Mesenchymal stem cell (in vitro differentiated cells and primary cell): ENCODE measurements around the gene ADRB2.
A peak's percentile ranks its signal among the peaks of the same experiment; 100 is the strongest.

Source experiments
- DNase-seq: peaks from one replicate; pipeline ENCODE4 v3.0.0-alpha.2; 2013
- H2AFZ ChIP-seq: one replicate; pipeline ENCODE4 v1.6.1; 2013; ENCODE audit warnings: low read depth, mild to moderate bottlenecking, control low read depth, inconsistent platforms, low read length, moderate library complexity
- H2AK5ac ChIP-seq: 2 replicates; pipeline ENCODE4 v1.6.1; 2013; ENCODE audit warnings: low read length, moderate library complexity, mild to moderate bottlenecking, inconsistent platforms; ENCODE audit not compliant: severe bottlenecking
- H2BK120ac ChIP-seq: one replicate; pipeline ENCODE4 v1.6.1; 2013; ENCODE audit warnings: low read depth, mild to moderate bottlenecking, inconsistent platforms, low read length, moderate library complexity
- H2BK12ac ChIP-seq, 2 experiments: one replicate each; pipeline ENCODE4 v1.6.1; 2013; ENCODE audit warnings: inconsistent platforms in 2 of 2, low read length in 2 of 2, mild to moderate bottlenecking in 2 of 2, moderate library complexity in 2 of 2, control low read depth in 1 of 2
- H2BK15ac ChIP-seq: one replicate; pipeline ENCODE4 v1.6.1; 2013; ENCODE audit warnings: mild to moderate bottlenecking, low read depth, inconsistent platforms; ENCODE audit not compliant: poor library complexity, severe bottlenecking
- H2BK5ac ChIP-seq: 2 replicates; pipeline ENCODE4 v1.6.1; 2013; ENCODE audit warnings: low read depth, mild to moderate bottlenecking, low read length, control low read depth, inconsistent platforms; ENCODE audit not compliant: poor library complexity, severe bottlenecking
- H3K14ac ChIP-seq, 2 experiments: one replicate each; pipeline ENCODE4 v1.6.1; 2013; ENCODE audit warnings: inconsistent platforms in 2 of 2, low read length in 2 of 2, control low read depth in 1 of 2, mild to moderate bottlenecking in 1 of 2, moderate library complexity in 1 of 2
- H3K18ac ChIP-seq, 2 experiments: one replicate each; pipeline ENCODE4 v1.6.1; 2013; ENCODE audit warnings: inconsistent platforms in 2 of 2, low read length in 2 of 2, control low read depth in 1 of 2, low read depth in 1 of 2, mild to moderate bottlenecking in 1 of 2
- H3K23ac ChIP-seq, 2 experiments: one replicate each; pipeline ENCODE4 v1.6.1; 2013; ENCODE audit warnings: inconsistent platforms in 2 of 2, low read length in 2 of 2, mild to moderate bottlenecking in 2 of 2, moderate library complexity in 2 of 2, control low read depth in 1 of 2
- H3K27ac ChIP-seq: 2 replicates; pipeline ENCODE4 v1.5.1; 2013; ENCODE audit warnings: mild to moderate bottlenecking, moderate library complexity, low read length, control low read depth, inconsistent platforms; ENCODE audit not compliant: poor library complexity, severe bottlenecking
- H3K27me3 ChIP-seq, 2 experiments: 2 replicates each; pipeline versions ENCODE4 v1.6.1 to v1.7.0; 2013; ENCODE audit warnings: low read length in 2 of 2, mild to moderate bottlenecking in 2 of 2, moderate library complexity in 2 of 2, control low read depth in 1 of 2, inconsistent platforms in 1 of 2; ENCODE audit not compliant: control insufficient read depth in 1 of 2, insufficient read depth in 1 of 2
- H3K36me3 ChIP-seq, 2 experiments: 2 replicates each; pipeline versions ENCODE4 v1.6.1 to v1.7.0; 2013; ENCODE audit warnings: low read length in 2 of 2, control low read depth in 1 of 2, inconsistent platforms in 1 of 2, low read depth in 1 of 2, mild to moderate bottlenecking in 1 of 2; ENCODE audit not compliant: insufficient read depth in 2 of 2, control insufficient read depth in 1 of 2
- H3K4ac ChIP-seq, 2 experiments: one replicate each; pipeline ENCODE4 v1.6.1; 2013; ENCODE audit warnings: inconsistent platforms in 2 of 2, low read length in 2 of 2, mild to moderate bottlenecking in 2 of 2, moderate library complexity in 2 of 2, control low read depth in 1 of 2, low read depth in 1 of 2
- H3K4me1 ChIP-seq: 2 replicates; pipeline ENCODE4 v1.6.1; 2013; ENCODE audit warnings: low read depth, low read length, control low read depth; ENCODE audit not compliant: control insufficient read depth, insufficient read depth
- H3K4me2 ChIP-seq: 2 replicates; pipeline ENCODE4 v1.6.1; 2013; ENCODE audit warnings: low read length, mild to moderate bottlenecking, inconsistent platforms; ENCODE audit not compliant: poor library complexity, severe bottlenecking
- H3K4me3 ChIP-seq, 2 experiments: 2 replicates each; pipeline versions ENCODE4 v1.5.1 to v1.7.0; 2013; ENCODE audit warnings: low read length in 2 of 2, mild to moderate bottlenecking in 2 of 2, control low read depth in 1 of 2, low read depth in 1 of 2; ENCODE audit not compliant: insufficient read depth in 1 of 2
- H3K79me1 ChIP-seq: replicated peaks from 2 replicates; pipeline ENCODE4 v1.6.1; 2013; ENCODE audit warnings: mild to moderate bottlenecking, control low read depth, low read length, inconsistent platforms; ENCODE audit not compliant: poor library complexity, severe bottlenecking
- H3K9ac ChIP-seq: 2 replicates; pipeline ENCODE4 v1.7.0; 2013; ENCODE audit warnings: mild to moderate bottlenecking, low read length, moderate library complexity
- H3K9me3 ChIP-seq: 2 replicates; pipeline ENCODE4 v1.7.0; 2013; ENCODE audit warnings: mild to moderate bottlenecking, low read length; ENCODE audit not compliant: control insufficient read depth
- H4K8ac ChIP-seq: one replicate; pipeline ENCODE4 v1.6.1; 2013; ENCODE audit warnings: inconsistent platforms, mild to moderate bottlenecking, low read length, moderate library complexity
- H4K91ac ChIP-seq: one replicate; pipeline ENCODE4 v1.6.1; 2013; ENCODE audit warnings: mild to moderate bottlenecking, low read length, inconsistent platforms
- WGBS: methylation state at CpG from one replicate; pipeline ENCODE4 v1.1.7; 2013; ENCODE audit warnings: mixed read lengths; 5-methylcytosine and 5-hydroxymethylcytosine counted together

Gene ADRB2

GRCh38 chr5:148860599-148860998, 34.2 kb downstream of the ADRB2 start:
- no peak overlapping the region for H2BK5ac ChIP-seq
- no peak overlapping the region for H3K4me3 ChIP-seq

DNA sequence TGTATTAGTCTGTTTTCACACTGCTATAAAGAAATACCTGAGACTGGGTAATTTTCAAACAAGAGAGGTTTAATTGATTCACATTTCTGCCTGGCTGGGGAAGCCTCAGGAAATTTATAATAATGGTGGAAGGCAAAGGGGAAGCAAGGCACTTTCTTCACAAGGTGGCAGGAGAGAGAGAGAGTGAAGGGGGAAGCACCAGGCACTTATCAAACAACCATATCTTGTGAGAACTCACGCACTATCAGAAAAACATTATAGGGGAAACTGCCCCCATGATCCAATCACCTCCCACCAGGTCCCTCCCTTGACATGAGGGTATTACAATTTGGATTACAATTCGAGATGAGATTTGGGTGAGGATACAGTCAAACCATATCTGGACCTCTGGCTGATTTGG, 34.7 kb downstream of the ADRB2 start:
- H3K4ac ChIP-seq = no peak overlapping the region
- no peak overlapping the region for H2BK12ac ChIP-seq
- no peak for DNase-seq
- no peak overlapping the region for H3K9ac ChIP-seq
- H3K79me1 ChIP-seq = no peaks in the 10 kb centered on the region
- H2BK15ac ChIP-seq = no peak overlapping the region
- H3K27me3 ChIP-seq = peaks cover 0 to 14% of the 10 kb centered on the region in 2 experiments
- H2AFZ ChIP-seq = no peak overlapping the region
- no peak overlapping the region for H3K18ac ChIP-seq
- 100% methylated on average over 1 of the region's 2 CpGs for WGBS
- H3K9me3 ChIP-seq = no peaks in the 10 kb centered on the region
- no peak overlapping the region for H2BK120ac ChIP-seq
- no peak overlapping the region for H2BK5ac ChIP-seq
- no peak overlapping the region for H2AK5ac ChIP-seq
- H3K4me2 ChIP-seq = no peak overlapping the region
- no peak overlapping the region for H4K91ac ChIP-seq
- peaks cover 2% of the 10 kb centered on the region for H3K4me1 ChIP-seq
- no peak overlapping the region for H3K27ac ChIP-seq
- no peak overlapping the region for H3K4me3 ChIP-seq
- H3K14ac ChIP-seq = no peak overlapping the region
- no peaks in the 10 kb centered on the region for H3K36me3 ChIP-seq
- H4K8ac ChIP-seq = no peak overlapping the region
- H3K23ac ChIP-seq = no peak overlapping the region

More at GRCh38 chr5:148860599-148860998, 34.2 kb downstream of the ADRB2 start:
- no peaks in the 10 kb centered on the region for H3K9me3 ChIP-seq
- H3K14ac ChIP-seq = no peak overlapping the region
- H2AFZ ChIP-seq = no peak overlapping the region
- H2BK120ac ChIP-seq = no peak overlapping the region
- peaks cover 0 to 14% of the 10 kb centered on the region in 2 experiments for H3K27me3 ChIP-seq
- no peak overlapping the region for H4K8ac ChIP-seq
- no peak overlapping the region for H2BK12ac ChIP-seq
- no peak overlapping the region for H3K18ac ChIP-seq
- H4K91ac ChIP-seq = no peak overlapping the region
- DNase-seq = no peak
- no peak overlapping the region for H2BK15ac ChIP-seq
- no peak overlapping the region for H3K4ac ChIP-seq
- H3K36me3 ChIP-seq = no peaks in the 10 kb centered on the region
- no peak overlapping the region for H3K4me2 ChIP-seq
- no peak overlapping the region for H2AK5ac ChIP-seq
- no peak overlapping the region for H3K9ac ChIP-seq
- H3K23ac ChIP-seq = no peak overlapping the region
- WGBS = 65% methylated on average over 4 of the region's 5 CpGs
- H3K4me1 ChIP-seq = peaks cover 5% of the 10 kb centered on the region
- no peaks in the 10 kb centered on the region for H3K79me1 ChIP-seq
- H3K27ac ChIP-seq = no peak overlapping the region

DNA sequence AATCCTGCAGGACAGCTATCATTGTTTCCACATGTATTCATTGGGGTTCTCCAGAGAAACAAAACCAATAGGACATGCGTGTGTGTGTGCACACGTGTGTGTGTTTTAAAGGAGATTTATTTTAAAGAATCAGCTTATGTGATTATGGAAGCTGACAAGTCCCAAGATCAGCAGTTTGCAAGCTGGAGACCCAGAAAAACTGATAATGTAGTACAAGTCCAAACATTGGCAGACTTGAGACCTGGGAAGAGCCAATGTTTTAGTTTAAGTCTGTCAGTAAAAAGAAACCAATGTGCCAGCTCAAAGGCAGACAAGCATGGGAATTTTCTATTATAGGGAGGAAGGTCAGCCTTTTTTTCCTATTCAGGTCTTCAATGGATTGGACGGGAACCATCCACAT, 35.3 kb downstream of the ADRB2 start:
- Histone ChIP-seq H3K4me2 (no peak overlapping the region), H3K4me1 (peaks cover 2% of the 10 kb centered on the region), H3K4me3 (no peak overlapping the region), H2AFZ (no peak overlapping the region), H2BK12ac (no peak overlapping the region), H3K18ac (no peak overlapping the region), H3K79me1 (no peaks in the 10 kb centered on the region), H3K36me3 (no peaks in the 10 kb centered on the region), H2AK5ac (no peak overlapping the region), H4K8ac (no peak overlapping the region), H3K9me3 (no peaks in the 10 kb centered on the region), H3K27ac (no peak overlapping the region), H3K9ac (no peak overlapping the region), H2BK120ac (no peak overlapping the region), H3K4ac (no peak overlapping the region), H3K27me3 (peaks cover 0 to 14% of the 10 kb centered on the region in 2 experiments), H2BK5ac (no peak overlapping the region), H3K23ac (no peak overlapping the region), H3K14ac (no peak overlapping the region), H4K91ac (no peak overlapping the region), H2BK15ac (no peak overlapping the region)
- DNase-seq = no peak
- 95% methylated on average over 3 of the region's 3 CpGs for WGBS

DNA sequence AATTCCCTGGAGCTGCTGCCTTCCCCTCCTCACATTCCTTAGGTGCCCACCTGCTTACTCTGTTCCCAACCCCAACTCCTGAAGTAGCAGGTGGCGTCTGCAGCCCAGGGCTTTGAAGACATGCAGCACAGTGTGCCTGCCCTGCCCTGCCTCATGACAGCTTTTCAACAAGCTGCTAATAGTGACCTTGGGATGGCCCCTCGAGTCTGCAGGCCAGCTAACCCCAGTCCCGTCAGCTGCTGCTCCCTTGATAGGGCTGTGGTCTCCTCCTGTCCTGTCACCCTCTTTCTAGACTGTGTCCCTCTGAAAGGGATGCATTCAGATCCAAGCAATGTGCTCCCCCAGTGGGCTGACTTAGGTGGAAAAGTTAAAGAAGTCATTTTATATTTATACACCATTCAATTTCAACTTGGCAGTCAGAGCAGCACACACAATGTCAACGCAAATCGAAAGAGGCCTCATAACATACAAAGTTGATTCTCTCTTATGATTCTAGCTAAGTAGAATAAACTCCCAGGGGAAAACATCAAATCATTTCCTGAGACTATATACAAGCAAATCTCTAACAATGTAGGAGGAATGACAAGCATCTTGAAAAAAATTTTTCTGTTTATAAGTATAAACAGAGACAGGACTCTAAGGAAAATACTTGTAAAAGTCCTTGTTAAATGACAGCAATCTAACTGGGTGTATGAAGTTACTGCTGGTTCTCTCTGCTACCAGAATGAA, 37.9 kb downstream of the ADRB2 start:
- no peak overlapping the region for H2BK15ac ChIP-seq
- peak; percentile 26 for DNase-seq
- H2BK5ac ChIP-seq = no peak overlapping the region
- H3K9me3 ChIP-seq = no peaks in the 10 kb centered on the region
- no peaks in the 10 kb centered on the region for H3K79me1 ChIP-seq
- H3K27ac ChIP-seq = no peak overlapping the region
- H3K27me3 ChIP-seq = peaks cover 0 to 6% of the 10 kb centered on the region in 2 experiments
- H2AK5ac ChIP-seq = no peak overlapping the region
- 89% methylated on average over 3 of the region's 5 CpGs for WGBS
- H4K8ac ChIP-seq = peak overlapping the region; percentile 87
- no peak overlapping the region for H2AFZ ChIP-seq
- no peak overlapping the region for H3K23ac ChIP-seq
- peak overlapping the region in 1 of 2 experiments; percentile 82 for H3K14ac ChIP-seq
- H2BK12ac ChIP-seq = peak overlapping the region in 1 of 2 experiments; percentile 91
- H3K9ac ChIP-seq = no peak overlapping the region
- H4K91ac ChIP-seq = peak overlapping the region; percentile 92
- no peak overlapping the region for H3K4me3 ChIP-seq
- no peak overlapping the region for H3K4ac ChIP-seq
- no peak overlapping the region for H3K4me2 ChIP-seq
- peak overlapping the region in 1 of 2 experiments; percentile 11 for H3K18ac ChIP-seq
- no peaks in the 10 kb centered on the region for H3K36me3 ChIP-seq
- peaks cover 2% of the 10 kb centered on the region for H3K4me1 ChIP-seq
- H2BK120ac ChIP-seq = no peak overlapping the region
